HG03460 (cell line): Measurements from ENCODE around the gene TLCD1.
"Not testable (repeated sequence)": the region's sequence is repeated elsewhere in the genome, so short reads cannot be mapped to it uniquely, and the experiment has no call there.

ENCODE experiments used
- ATAC-seq: cut with Tn5 transposase; IDR thresholded peaks from one replicate; pipeline ENCODE4 v1.9.1; 2021; ENCODE audit not compliant: unreplicated experiment

Gene TLCD1

GRCh38 chr17:28747051-28747691, 21.1 kb upstream of the TLCD1 start:
- ATAC-seq = no peak

- no peak for ATAC-seq
Observed at GRCh38 chr17:28746611-28747050, 20.6 kb upstream of the TLCD1 start.

- no peak for ATAC-seq
Observed at GRCh38 chr17:28745786-28746411, 19.9 kb upstream of the TLCD1 start.

- no peak for ATAC-seq
Observed at GRCh38 chr17:28744972-28745785, 19.1 kb upstream of the TLCD1 start.

- ATAC-seq = peak; percentile 18
Observed at GRCh38 chr17:28744104-28744971, 18.3 kb upstream of the TLCD1 start.

GRCh38 chr17:28743243-28744103, 17.4 kb upstream of the TLCD1 start, which contains the start of gene TRAF4:
Gene TRAF4, plus strand, starts transcription at chr17:28744011. Its CDS starts 102 bp downstream, at chr17:28744113.
- ATAC-seq = peak; percentile 49

GRCh38 chr17:28741358-28742349, 15.6 kb upstream of the TLCD1 start:
- ATAC-seq = no peak

GRCh38 chr17:28740406-28741357, 14.6 kb upstream of the TLCD1 start:
- no peak for ATAC-seq

- no peak for ATAC-seq
Observed at GRCh38 chr17:28738680-28739384, 12.8 kb upstream of the TLCD1 start.

GRCh38 chr17:28737770-28738679, 12.0 kb upstream of the TLCD1 start:
- peak; percentile 61 for ATAC-seq

GRCh38 chr17:28737316-28737715, 11.3 kb upstream of the TLCD1 start:
- no peak for ATAC-seq

GRCh38 chr17:28735913-28736769, 10.1 kb upstream of the TLCD1 start:
- ATAC-seq = not testable (repeated sequence)

- no peak for ATAC-seq
Observed at GRCh38 chr17:28735242-28735722, 9.2 kb upstream of the TLCD1 start.

- no peak for ATAC-seq
Observed at GRCh38 chr17:28734712-28735241, 8.7 kb upstream of the TLCD1 start.

- ATAC-seq = no peak
Observed at GRCh38 chr17:28733346-28733745, 7.3 kb upstream of the TLCD1 start.
